DOHH2 (cell line): ENCODE measurements around the gene SLC12A7.

Source experiments
- CTCF ChIP-seq: fragments of 200-600 bp; sonication (generic); IDR thresholded peaks from one replicate; pipeline ENCODE4 v1.5.1; 2014; ENCODE audit warnings: antibody characterized with exemption, mild to moderate bottlenecking, low read depth, low read length; ENCODE audit not compliant: poor library complexity, severe bottlenecking
- EZH2phosphoT487 ChIP-seq: fragments of 200-600 bp; sonication (generic); IDR thresholded peaks from 2 replicates; pipeline ENCODE4 v1.6.1; 2017; ENCODE audit warnings: borderline replicate concordance, mild to moderate bottlenecking, antibody characterized with exemption, low read length, moderate library complexity, mixed read lengths

GRCh38 chr5:1067141-1068121, 44.4 kb downstream of the SLC12A7 start:
- TF ChIP-seq CTCF (no peak), EZH2phosphoT487 (no peak)
